Testis (tissue), 2 donors: Measurements from ENCODE around the gene UNC5B.

Experiments
- POLR2A ChIP-seq: fragments of 450-650 bp; IDR thresholded peaks from one replicate; pipeline ENCODE4 v1.6.1; 2017; ENCODE audit warnings: antibody characterized with exemption, mild to moderate bottlenecking, moderate library complexity
- TF ChIP-seq, protein P1 (sequence below), 3 experiments: fragments of 450-650 bp in 2 of 3; fragments of 200-600 bp in 1 of 3; sonication (generic) in 1 of 3; IDR thresholded peaks; one replicate each; pipeline ENCODE4 v1.5.1; 2016 to 2019; ENCODE audit warnings: antibody characterized with exemption in 3 of 3, mild to moderate bottlenecking in 2 of 3, moderate library complexity in 1 of 3

DNA sequence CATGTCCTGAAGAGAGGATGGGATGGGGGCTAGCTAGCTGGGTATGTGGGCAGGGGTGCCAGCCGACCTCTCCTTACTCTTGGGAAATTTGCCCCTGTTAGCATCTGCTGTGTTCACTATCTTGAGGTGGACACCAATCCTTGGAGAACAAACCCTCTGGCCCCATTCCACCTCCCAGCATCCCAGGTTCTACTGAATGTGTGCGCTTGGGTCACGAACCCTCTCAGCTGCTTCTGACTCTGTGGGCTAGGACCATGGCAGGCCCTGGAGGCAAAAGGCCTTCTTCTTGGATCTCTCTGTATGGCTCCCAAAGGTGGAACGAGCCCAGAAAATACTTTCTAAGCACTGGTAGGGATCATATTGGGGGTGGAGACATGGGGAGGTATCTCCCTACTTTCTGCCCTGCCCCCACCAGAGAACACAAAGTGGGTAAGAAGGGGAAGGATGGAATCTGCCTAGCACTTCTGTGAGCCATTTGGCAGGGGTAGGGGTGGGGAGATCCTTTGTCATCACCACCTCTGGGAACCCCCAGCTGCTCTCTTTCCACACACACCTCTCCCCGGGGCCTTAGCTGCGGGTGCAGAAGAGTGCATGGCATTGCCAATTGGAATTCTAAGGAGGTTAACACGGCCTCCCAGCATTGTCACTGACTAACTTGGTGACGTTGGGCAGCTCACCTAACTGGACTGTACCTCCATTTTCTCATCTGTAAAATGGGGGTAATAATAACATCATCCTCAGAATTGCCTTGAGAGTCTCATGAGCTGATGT is 7.7 kb downstream of the UNC5B start:
- TF ChIP-seq, protein P1, sequence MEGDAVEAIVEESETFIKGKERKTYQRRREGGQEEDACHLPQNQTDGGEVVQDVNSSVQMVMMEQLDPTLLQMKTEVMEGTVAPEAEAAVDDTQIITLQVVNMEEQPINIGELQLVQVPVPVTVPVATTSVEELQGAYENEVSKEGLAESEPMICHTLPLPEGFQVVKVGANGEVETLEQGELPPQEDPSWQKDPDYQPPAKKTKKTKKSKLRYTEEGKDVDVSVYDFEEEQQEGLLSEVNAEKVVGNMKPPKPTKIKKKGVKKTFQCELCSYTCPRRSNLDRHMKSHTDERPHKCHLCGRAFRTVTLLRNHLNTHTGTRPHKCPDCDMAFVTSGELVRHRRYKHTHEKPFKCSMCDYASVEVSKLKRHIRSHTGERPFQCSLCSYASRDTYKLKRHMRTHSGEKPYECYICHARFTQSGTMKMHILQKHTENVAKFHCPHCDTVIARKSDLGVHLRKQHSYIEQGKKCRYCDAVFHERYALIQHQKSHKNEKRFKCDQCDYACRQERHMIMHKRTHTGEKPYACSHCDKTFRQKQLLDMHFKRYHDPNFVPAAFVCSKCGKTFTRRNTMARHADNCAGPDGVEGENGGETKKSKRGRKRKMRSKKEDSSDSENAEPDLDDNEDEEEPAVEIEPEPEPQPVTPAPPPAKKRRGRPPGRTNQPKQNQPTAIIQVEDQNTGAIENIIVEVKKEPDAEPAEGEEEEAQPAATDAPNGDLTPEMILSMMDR (IDR thresholded peaks at IDR 0.05), result no peak
- TF ChIP-seq POLR2A, result no peak
